Muscle layer of duodenum (tissue), 2 donors: ENCODE measurements around the gene EPHB6.

ENCODE experiments used
- H3K27ac ChIP-seq: one replicate; pipeline ENCODE4 v1.7.0; 2013; ENCODE audit warnings: mild to moderate bottlenecking, low read length
- H3K27me3 ChIP-seq: one replicate; pipeline ENCODE4 v1.7.0; 2013; ENCODE audit warnings: low read depth, mild to moderate bottlenecking, control low read depth, low read length
- H3K36me3 ChIP-seq, 2 donors: one replicate each; pipeline ENCODE4 v1.7.0; 2013; ENCODE audit warnings: low read length in 2 of 2, control low read depth in 1 of 2, mild to moderate bottlenecking in 1 of 2; ENCODE audit not compliant: insufficient read depth in 2 of 2, control insufficient read depth in 1 of 2
- H3K4me1 ChIP-seq, 2 donors: one replicate each; pipeline ENCODE4 v1.7.0; 2013; ENCODE audit warnings: low read length in 2 of 2, mild to moderate bottlenecking in 2 of 2, control low read depth in 1 of 2, moderate library complexity in 1 of 2; ENCODE audit not compliant: insufficient read depth in 2 of 2, control insufficient read depth in 1 of 2
- H3K4me3 ChIP-seq, 2 donors: one replicate each; pipeline ENCODE4 v1.7.0; 2013; ENCODE audit warnings: low read length in 2 of 2, low read depth in 1 of 2, mild to moderate bottlenecking in 1 of 2
- H3K9me3 ChIP-seq, 2 donors: one replicate each; pipeline ENCODE4 v1.7.0; 2013; ENCODE audit warnings: low read length in 2 of 2, control low read depth in 1 of 2, mild to moderate bottlenecking in 1 of 2; ENCODE audit not compliant: control insufficient read depth in 1 of 2
- donor health status: healthy.

The EPHB6 gene

DNA sequence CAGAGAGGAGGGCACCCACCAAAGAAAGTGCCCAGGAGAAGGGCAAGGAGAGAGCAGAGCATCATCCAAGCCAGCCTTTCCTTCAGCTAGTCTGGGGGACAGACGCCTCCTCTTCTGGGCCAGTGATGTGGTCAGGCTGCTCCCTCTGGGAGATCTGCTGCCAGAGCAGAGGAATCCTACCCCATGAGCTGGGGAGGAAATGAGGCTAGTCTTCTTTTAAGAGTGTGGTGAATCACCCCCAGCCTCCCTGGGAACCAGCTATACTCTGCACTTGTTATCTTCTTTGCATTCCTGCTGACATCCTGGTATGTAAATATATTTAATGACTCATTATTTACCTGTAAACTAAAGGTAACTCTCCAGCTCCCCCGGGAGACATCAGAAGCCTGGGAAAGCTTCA lies 41.6 kb upstream of the EPHB6 start:
- H3K27me3 ChIP-seq = peaks cover 5% of the 10 kb centered on the region
- H3K36me3 ChIP-seq = no peaks in the 10 kb centered on the region
- no peaks in the 10 kb centered on the region for H3K4me1 ChIP-seq
- H3K4me3 ChIP-seq = no peak overlapping the region
- no peak overlapping the region for H3K27ac ChIP-seq
- no peaks in the 10 kb centered on the region for H3K9me3 ChIP-seq

DNA sequence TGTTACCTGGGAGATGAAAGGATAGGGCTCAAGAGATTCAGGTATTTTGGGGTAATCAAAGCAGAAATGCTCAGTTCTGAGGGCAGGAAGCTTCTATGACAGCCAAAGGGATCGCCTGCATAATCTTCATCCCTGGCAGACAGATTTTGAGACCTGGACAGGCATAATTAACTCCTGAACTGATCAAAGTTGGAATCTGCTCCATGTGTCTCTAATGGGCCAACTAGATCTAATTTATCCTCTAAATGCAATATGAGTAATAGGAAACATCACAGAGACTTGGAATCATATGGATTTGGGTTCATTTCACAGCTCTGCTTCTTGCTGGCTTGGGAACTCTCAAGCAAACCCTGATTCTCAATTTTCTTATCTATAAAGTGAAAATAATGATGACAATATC lies 41.2 kb upstream of the EPHB6 start:
- no peaks in the 10 kb centered on the region for H3K4me1 ChIP-seq
- H3K27ac ChIP-seq = no peak overlapping the region
- H3K27me3 ChIP-seq = peaks cover 5% of the 10 kb centered on the region

DNA sequence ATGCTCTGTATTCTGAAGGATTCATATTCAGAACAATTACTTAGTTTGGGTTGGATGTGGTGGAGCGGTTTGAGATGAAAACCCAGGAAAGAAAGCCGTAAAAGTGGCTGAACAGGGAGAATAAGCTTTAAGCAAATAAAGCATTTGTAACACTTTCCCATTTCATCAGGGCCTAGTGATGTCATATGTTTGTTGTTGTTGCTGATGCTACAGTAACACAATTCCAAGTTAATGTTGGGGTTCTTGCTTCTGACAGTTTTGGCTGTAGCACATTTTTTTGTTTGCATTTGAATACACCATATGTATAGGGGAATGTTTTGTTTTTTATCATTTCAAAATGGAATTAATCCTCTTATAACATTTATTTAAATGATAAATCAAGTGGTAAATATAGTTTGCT lies 40.4 kb upstream of the EPHB6 start:
- Histone ChIP-seq H3K4me1 (no peaks in the 10 kb centered on the region), H3K27me3 (peaks cover 5% of the 10 kb centered on the region), H3K4me3 (no peak overlapping the region), H3K9me3 (no peaks in the 10 kb centered on the region), H3K36me3 (no peaks in the 10 kb centered on the region), H3K27ac (no peak overlapping the region)

More for the DNA sequence above, 41.2 kb upstream of the EPHB6 start:
- Histone ChIP-seq H3K4me3 (no peak overlapping the region), H3K36me3 (no peaks in the 10 kb centered on the region), H3K9me3 (no peaks in the 10 kb centered on the region)

DNA sequence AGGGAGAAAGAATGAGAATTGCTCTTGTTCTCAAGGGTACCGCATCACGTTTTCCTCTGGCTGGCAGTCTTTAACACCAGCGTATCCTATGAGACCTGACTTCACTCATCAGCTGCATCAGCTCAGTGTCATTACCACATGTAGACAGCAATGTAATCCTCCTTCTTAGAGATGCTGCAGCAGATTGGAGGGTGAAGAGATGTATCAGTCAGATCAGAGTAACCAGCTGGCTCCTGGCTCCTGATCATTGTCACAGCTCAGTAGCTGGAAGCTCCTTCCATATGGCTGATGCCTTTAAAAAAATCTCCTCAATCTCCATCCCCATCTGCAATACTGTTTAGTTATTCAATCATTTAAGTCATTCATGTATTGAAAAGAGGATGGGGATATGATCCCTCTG lies 39.7 kb upstream of the EPHB6 start:
- Histone ChIP-seq H3K27me3 (peaks cover 5% of the 10 kb centered on the region), H3K4me1 (no peaks in the 10 kb centered on the region), H3K36me3 (no peaks in the 10 kb centered on the region), H3K9me3 (no peaks in the 10 kb centered on the region), H3K4me3 (no peak overlapping the region), H3K27ac (no peak overlapping the region)

DNA sequence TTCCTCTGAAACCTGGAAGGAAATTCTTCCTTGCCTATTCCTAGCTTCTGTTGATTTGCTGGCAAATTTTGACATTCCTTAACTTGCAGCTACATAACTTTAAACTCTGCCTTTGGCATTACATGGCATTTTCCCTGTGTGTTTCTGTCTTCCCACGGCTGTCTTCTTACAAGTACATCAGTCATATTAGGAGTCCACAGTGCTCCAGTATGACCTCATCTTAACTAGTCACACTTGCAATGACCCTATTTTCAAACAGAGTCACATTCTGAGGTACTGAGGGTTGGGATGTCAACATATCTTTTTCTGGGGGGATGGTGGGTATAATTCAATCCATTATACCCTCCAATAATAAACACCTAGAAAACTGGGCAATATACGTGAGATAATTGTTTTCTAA lies 37.4 kb upstream of the EPHB6 start:
- H3K27ac ChIP-seq = no peak overlapping the region

DNA sequence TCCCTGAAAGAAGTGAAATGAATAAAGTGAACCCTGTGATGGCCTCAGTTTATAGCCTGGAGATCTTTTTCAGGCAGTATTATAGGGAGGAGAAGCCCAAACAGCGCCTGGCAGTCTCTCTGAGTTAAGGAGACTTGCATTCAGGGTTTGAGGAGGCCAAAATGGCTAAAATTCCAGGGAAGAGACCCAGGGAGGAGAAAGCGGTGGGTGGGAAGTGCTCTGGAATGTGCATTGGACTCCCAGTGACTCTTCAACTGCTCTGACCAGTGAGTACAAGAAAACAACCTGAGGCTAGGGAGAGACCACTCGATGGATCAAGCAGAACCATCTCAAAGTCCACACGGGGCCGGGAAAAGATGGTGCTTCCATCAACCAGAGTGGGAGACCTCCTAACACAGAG lies 35.3 kb upstream of the EPHB6 start:
- no peaks in the 10 kb centered on the region for H3K27me3 ChIP-seq
- H3K9me3 ChIP-seq = no peaks in the 10 kb centered on the region
- H3K36me3 ChIP-seq = no peaks in the 10 kb centered on the region
- no peak overlapping the region for H3K27ac ChIP-seq
- no peak overlapping the region for H3K4me3 ChIP-seq
- no peaks in the 10 kb centered on the region for H3K4me1 ChIP-seq

More for the DNA sequence above, 37.4 kb upstream of the EPHB6 start:
- H3K27me3 ChIP-seq = peaks cover 5% of the 10 kb centered on the region
- no peaks in the 10 kb centered on the region for H3K4me1 ChIP-seq
- no peak overlapping the region for H3K4me3 ChIP-seq
- H3K9me3 ChIP-seq = no peaks in the 10 kb centered on the region
- no peaks in the 10 kb centered on the region for H3K36me3 ChIP-seq

DNA sequence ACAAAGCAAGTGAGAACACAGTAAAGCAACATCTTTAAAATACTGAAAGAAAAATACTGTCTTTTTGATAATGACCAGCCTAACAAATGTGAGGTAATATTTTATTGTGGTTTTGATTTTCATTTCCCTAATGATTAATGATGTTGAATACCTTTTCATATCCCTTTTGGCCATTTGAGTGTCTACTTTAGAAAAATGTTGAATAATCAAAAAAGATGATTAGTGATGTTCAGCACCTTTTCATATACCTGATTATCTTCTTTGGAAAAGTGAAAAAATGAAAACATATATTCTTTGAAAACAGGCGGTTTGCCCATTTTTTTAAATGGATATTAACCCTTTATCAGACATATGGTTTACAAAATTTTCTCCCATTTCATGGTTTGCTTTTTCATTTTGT lies 32.2 kb upstream of the EPHB6 start:
- H3K4me3 ChIP-seq = no peak overlapping the region
- H3K27ac ChIP-seq = no peak overlapping the region
- H3K36me3 ChIP-seq = no peaks in the 10 kb centered on the region
- peaks cover 0 to 4% of the 10 kb centered on the region in 2 donors for H3K9me3 ChIP-seq
- no peaks in the 10 kb centered on the region for H3K27me3 ChIP-seq
- no peaks in the 10 kb centered on the region for H3K4me1 ChIP-seq

DNA sequence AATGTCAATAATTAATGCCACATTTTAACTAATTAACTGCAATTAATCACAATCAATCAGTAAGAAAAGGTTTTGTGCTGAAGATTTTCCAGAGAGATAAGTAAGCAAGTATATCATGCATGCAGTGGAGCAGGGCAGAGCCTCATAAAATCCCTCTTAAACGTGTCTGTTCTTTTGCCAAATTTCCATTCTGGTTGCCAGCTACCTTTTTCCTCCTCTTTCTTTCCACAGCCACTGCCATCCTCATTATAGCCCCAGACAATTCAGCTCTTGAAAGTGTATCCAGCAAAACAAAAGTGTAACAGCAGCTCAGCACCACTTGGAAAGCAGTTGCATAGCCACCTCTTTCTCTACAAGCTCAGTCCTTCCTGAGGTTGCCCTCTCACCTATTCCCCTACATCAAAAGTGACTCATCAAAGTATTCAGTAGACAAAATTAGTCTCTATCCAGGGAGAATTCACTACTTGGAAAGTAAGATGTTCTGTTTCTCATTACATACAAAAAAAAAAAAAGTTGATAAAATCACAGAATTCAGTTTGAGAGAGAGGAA lies 26.9 kb upstream of the EPHB6 start:
- no peaks in the 10 kb centered on the region for H3K27me3 ChIP-seq
- H3K27ac ChIP-seq = no peak overlapping the region
- H3K4me3 ChIP-seq = no peak overlapping the region
- no peaks in the 10 kb centered on the region for H3K36me3 ChIP-seq
- peaks cover 0 to 4% of the 10 kb centered on the region in 2 donors for H3K9me3 ChIP-seq
- H3K4me1 ChIP-seq = no peaks in the 10 kb centered on the region

DNA sequence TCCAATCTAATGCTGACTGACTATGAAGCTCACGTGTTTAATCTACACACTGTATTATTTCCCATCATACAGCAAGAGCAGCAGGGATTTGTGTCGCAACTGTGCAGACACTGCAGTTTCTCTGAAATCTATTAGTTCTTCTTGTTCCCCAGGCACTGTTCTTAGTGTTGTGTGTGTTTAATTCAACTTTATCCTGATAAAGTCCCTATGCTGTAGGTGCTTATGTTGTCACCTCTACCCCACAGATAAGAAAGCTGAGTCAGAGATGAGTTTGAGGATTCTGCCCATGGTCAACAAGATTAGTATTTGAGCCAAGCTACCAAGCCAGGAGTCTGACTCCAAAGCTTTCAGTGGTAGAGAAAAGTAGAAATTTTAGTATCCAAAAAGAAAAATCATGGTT lies 22.5 kb upstream of the EPHB6 start:
- no peak overlapping the region for H3K4me3 ChIP-seq
- no peaks in the 10 kb centered on the region for H3K4me1 ChIP-seq
- H3K27ac ChIP-seq = no peak overlapping the region
- no peaks in the 10 kb centered on the region for H3K9me3 ChIP-seq
- H3K36me3 ChIP-seq = no peaks in the 10 kb centered on the region
- H3K27me3 ChIP-seq = no peaks in the 10 kb centered on the region

DNA sequence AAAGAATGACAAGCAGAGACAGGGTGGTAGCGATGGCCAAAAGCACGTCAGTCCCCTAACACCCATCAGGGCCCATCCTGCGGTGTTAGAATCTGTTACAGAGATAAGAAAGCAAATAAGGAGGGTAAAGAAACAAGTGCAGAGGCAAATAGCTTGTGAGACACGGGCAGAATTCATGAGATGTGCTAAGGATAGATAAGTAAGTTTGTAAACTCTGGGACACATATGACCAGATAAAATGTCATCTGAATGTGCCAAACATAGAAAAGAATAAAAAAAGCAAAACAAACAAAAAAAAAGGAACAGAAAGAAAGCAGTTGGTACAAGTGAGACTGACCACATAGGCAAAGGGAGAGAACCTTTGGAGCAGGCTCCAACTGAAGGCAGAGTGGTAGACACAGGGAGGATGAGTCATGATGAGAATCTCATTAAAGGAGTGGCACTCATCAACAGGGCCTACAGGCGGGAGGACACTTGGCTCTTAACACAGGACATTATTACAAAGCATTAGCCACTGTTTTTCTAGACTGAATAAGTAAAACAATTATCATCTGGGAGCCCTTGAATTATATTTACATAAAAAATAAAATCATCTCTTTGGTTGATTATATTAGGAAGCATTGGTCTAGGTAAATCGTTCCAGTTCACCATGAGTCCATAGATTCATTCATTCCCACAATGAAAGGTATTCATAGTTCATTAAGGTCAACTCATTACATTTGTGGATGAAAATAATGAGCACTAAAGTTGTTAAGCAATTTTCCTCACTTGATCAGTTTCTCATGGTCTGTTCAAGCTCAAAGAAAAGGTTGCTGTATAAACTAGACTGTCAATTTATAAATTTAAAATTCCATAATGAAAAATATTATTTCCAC lies 21.5 kb upstream of the EPHB6 start:
- H3K4me1 ChIP-seq = no peaks in the 10 kb centered on the region
- H3K27me3 ChIP-seq = no peaks in the 10 kb centered on the region
- H3K27ac ChIP-seq = no peak overlapping the region
- no peaks in the 10 kb centered on the region for H3K36me3 ChIP-seq
- no peak overlapping the region for H3K4me3 ChIP-seq
- no peaks in the 10 kb centered on the region for H3K9me3 ChIP-seq

DNA sequence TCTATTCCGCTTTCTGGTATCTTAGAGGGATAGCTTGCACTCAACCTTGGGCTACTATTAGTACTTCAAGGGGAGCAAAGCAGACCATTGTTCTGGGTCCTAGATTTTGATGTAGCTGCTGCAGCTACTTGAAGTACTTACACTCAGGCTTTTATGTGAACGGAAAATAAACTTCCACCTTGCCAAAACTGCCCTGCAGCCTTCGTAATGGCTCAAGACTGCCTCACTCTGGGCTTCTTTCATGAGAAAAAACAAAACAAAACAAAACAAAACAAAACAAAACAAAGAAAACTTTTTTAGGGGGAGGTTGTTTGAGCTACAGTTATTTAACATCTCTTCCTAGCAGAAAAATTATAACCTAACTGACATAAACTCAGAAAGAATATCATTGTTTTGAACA lies 19.4 kb upstream of the EPHB6 start:
- Histone ChIP-seq H3K4me3 (no peak overlapping the region), H3K9me3 (no peaks in the 10 kb centered on the region), H3K27me3 (no peaks in the 10 kb centered on the region), H3K4me1 (no peaks in the 10 kb centered on the region), H3K36me3 (no peaks in the 10 kb centered on the region), H3K27ac (no peak overlapping the region)

DNA sequence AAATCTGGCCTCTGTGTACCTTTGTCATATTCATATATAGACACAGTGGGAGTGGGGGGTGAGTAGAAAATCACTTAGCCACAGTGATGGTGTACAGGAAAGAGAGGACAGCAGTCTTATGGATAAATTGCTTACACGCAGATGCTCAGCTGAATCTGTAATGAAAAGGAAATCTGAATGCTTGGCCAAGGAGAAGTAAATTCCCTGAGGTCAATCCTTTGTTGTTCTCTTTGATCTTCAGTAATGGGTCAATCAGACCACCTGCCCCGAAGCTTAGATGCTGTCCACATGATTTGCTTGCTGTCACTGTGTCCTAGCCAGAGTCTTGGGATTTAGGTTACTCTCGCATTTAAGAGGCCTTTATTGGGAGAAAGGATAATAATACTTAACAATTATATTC lies 18.4 kb upstream of the EPHB6 start:
- H3K4me3 ChIP-seq = no peak overlapping the region
- no peak overlapping the region for H3K27ac ChIP-seq
- H3K4me1 ChIP-seq = no peaks in the 10 kb centered on the region
- H3K36me3 ChIP-seq = no peaks in the 10 kb centered on the region
- H3K9me3 ChIP-seq = no peaks in the 10 kb centered on the region
- H3K27me3 ChIP-seq = no peaks in the 10 kb centered on the region
